Measurements from ENCODE around the gene DGKI.

Gene DGKI

GRCh38 chr7:137846827-137847567, at the start of gene DGKI:
Gene DGKI, minus strand, starts transcription at chr7:137846974.
- no peak for DNase-seq (ENCODE audit: low read depth in 2 of 2)

- no peak for DNase-seq (ENCODE audit: low read depth in 2 of 2)
Observed at GRCh38 chr7:137895301-137896221, 48.8 kb upstream of the DGKI start.

- DNase-seq (ENCODE audit: low read depth in 2 of 2): no peak
Observed at GRCh38 chr7:137893143-137893742, 46.5 kb upstream of the DGKI start.

- DNase-seq (ENCODE audit: low read depth in 2 of 2): no peak
Observed at GRCh38 chr7:137891016-137891655, 44.4 kb upstream of the DGKI start.

- no peak for DNase-seq (ENCODE audit: low read depth in 2 of 2)
Observed at GRCh38 chr7:137890449-137890921, 43.7 kb upstream of the DGKI start.

GRCh38 chr7:137888241-137888640, 41.5 kb upstream of the DGKI start:
- no peak for DNase-seq (ENCODE audit: low read depth in 2 of 2)

GRCh38 chr7:137886746-137887145, 40.0 kb upstream of the DGKI start:
- DNase-seq (ENCODE audit: low read depth in 2 of 2): no peak

- DNase-seq (ENCODE audit: low read depth in 2 of 2): no peak
Observed at GRCh38 chr7:137886281-137886680, 39.5 kb upstream of the DGKI start.

GRCh38 chr7:137885678-137886077, 38.9 kb upstream of the DGKI start:
- DNase-seq (ENCODE audit: low read depth in 2 of 2): no peak

- no peak for DNase-seq (ENCODE audit: low read depth in 2 of 2)
Observed at GRCh38 chr7:137882806-137883205, 36.0 kb upstream of the DGKI start.

- DNase-seq (ENCODE audit: low read depth in 2 of 2): no peak
Observed at GRCh38 chr7:137882261-137882668, 35.5 kb upstream of the DGKI start.

GRCh38 chr7:137881607-137882260, 35.0 kb upstream of the DGKI start:
- DNase-seq (ENCODE audit: low read depth in 2 of 2): no peak

GRCh38 chr7:137880432-137880831, 33.7 kb upstream of the DGKI start:
- DNase-seq (ENCODE audit: low read depth in 2 of 2): no peak

- DNase-seq (ENCODE audit: low read depth in 2 of 2): no peak
Observed at GRCh38 chr7:137879357-137880158, 32.8 kb upstream of the DGKI start.

- no peak for DNase-seq (ENCODE audit: low read depth in 2 of 2)
Observed at GRCh38 chr7:137878333-137878961, 31.7 kb upstream of the DGKI start.

GRCh38 chr7:137877027-137877675, 30.4 kb upstream of the DGKI start:
- DNase-seq (ENCODE audit: low read depth in 2 of 2): no peak

- no peak for DNase-seq (ENCODE audit: low read depth in 2 of 2)
Observed at GRCh38 chr7:137875746-137876145, 29.0 kb upstream of the DGKI start.

GRCh38 chr7:137873979-137874777, 27.4 kb upstream of the DGKI start:
- DNase-seq (ENCODE audit: low read depth in 2 of 2): no peak

GRCh38 chr7:137873524-137873923, 26.8 kb upstream of the DGKI start:
- DNase-seq (ENCODE audit: low read depth in 2 of 2): no peak

Data from stimulated activated CD8-positive, alpha-beta memory T cell treated with anti-CD3 and anti-CD28 coated beads, Interleukin-7, amount 100 ng/mL, for 4 hours (primary cell).